GM12872 (cell line): Measurements from ENCODE around the gene SYDE2.

ENCODE experiments used
- TF ChIP-seq, protein P1 (sequence below): IDR thresholded peaks from 3 replicates; pipeline ENCODE4 v1.5.1; 2011; ENCODE audit warnings: low read depth, mild to moderate bottlenecking, low read length, moderate library complexity; ENCODE audit not compliant: insufficient read depth

SYDE2 gene, protein sequence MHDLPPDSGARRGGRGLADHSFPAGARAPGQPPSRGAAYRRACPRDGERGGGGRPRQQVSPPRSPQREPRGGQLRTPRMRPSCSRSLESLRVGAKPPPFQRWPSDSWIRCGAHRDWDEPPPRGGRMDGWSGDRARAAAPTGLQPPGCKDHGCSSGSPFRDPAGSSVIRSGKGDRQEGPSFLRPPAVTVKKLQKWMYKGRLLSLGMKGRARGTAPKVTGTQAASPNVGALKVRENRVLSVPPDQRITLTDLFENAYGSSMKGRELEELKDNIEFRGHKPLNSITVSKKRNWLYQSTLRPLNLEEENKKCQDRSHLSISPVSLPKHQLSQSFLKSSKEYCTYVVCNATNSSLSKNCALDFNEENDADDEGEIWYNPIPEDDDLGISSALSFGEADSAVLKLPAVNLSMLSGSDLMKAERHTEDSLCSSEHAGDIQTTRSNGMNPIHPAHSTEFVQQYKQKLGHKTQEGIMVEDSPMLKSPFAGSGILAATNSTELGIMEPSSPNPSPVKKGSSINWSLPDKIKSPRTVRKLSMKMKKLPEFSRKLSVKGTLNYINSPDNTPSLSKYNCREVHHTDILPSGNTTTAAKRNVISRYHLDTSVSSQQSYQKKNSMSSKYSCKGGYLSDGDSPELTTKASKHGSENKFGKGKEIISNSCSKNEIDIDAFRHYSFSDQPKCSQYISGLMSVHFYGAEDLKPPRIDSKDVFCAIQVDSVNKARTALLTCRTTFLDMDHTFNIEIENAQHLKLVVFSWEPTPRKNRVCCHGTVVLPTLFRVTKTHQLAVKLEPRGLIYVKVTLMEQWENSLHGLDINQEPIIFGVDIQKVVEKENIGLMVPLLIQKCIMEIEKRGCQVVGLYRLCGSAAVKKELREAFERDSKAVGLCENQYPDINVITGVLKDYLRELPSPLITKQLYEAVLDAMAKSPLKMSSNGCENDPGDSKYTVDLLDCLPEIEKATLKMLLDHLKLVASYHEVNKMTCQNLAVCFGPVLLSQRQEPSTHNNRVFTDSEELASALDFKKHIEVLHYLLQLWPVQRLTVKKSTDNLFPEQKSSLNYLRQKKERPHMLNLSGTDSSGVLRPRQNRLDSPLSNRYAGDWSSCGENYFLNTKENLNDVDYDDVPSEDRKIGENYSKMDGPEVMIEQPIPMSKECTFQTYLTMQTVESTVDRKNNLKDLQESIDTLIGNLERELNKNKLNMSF

DNA sequence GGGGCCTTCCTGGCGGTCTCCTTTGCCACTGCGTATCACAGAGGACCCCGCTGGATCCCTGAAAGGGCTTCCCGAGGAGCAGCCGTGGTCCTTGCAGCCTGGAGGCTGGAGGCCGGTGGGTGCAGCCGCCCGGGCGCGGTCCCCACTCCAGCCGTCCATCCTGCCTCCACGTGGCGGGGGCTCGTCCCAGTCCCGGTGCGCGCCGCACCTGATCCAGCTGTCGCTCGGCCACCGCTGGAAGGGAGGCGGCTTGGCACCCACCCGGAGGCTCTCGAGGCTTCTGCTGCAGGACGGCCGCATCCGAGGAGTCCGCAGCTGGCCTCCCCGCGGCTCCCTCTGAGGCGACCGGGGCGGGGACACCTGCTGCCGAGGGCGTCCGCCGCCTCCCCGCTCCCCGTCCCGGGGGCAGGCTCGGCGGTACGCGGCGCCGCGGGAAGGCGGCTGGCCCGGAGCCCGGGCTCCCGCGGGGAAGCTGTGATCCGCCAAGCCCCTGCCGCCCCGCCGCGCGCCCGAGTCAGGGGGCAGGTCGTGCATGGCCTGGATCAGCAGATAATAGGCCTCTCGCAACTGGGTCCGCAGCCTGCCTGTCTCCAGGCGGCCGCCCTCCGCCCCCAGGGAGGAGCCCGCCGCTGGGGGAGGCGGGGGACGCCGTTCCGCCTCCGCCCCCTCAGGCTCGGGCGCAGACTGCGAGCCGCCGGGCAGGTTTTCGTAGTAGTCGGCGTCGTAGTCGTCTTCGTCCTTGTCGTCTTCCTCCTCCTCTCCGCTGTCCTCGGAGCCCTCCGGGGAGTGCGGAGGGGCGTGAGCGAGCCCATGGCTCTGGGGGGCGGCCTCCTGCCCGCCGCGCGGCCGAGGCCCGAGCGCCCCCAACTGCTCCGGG lies at the start of gene SYDE2:
Gene SYDE2 (minus strand): TSS at position 554 of the 877 bp plus-strand sequence. CDS start 20 bp downstream, at position 534.
- TF ChIP-seq, protein P1, sequence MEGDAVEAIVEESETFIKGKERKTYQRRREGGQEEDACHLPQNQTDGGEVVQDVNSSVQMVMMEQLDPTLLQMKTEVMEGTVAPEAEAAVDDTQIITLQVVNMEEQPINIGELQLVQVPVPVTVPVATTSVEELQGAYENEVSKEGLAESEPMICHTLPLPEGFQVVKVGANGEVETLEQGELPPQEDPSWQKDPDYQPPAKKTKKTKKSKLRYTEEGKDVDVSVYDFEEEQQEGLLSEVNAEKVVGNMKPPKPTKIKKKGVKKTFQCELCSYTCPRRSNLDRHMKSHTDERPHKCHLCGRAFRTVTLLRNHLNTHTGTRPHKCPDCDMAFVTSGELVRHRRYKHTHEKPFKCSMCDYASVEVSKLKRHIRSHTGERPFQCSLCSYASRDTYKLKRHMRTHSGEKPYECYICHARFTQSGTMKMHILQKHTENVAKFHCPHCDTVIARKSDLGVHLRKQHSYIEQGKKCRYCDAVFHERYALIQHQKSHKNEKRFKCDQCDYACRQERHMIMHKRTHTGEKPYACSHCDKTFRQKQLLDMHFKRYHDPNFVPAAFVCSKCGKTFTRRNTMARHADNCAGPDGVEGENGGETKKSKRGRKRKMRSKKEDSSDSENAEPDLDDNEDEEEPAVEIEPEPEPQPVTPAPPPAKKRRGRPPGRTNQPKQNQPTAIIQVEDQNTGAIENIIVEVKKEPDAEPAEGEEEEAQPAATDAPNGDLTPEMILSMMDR: no peak

DNA sequence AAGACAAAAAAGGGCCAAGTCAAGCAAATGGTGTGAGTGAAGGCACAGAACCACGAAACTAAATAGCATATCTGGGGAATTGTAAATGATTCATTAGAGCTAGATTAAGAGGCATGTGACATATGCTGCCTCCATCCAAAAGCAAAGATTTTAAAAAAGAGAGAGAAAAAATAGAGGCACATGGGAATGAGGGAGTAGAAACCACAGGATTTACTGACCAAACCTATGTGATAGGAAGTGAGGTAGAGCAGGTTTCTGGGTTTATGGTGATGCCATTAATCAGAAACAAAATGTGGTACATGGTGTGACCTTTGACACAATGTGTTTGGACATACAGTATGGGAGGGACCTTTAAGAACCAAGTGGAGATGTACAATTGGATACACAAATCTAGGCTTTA lies 45.1 kb upstream of the SYDE2 start:
- TF ChIP-seq, protein P1: no peak

DNA sequence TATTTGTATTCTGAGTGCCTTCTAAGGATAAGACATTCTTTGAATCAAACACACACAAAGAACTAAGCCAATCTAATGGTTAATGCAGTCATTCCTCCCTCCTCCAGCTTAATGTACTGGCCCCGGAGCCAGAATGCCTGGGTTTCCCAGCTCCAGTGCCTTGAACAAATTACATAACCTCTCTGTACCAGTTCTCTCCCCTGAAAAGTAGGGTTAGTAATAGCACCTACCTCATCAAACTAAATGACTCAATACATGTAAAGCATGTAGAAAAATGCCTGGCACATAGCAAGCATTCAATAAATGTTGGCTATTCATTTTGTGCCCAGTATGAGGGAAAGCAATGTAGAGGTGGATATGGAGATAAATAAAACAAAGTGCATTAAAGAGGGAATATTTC lies 44.6 kb upstream of the SYDE2 start:
- TF ChIP-seq, protein P1: no peak

DNA sequence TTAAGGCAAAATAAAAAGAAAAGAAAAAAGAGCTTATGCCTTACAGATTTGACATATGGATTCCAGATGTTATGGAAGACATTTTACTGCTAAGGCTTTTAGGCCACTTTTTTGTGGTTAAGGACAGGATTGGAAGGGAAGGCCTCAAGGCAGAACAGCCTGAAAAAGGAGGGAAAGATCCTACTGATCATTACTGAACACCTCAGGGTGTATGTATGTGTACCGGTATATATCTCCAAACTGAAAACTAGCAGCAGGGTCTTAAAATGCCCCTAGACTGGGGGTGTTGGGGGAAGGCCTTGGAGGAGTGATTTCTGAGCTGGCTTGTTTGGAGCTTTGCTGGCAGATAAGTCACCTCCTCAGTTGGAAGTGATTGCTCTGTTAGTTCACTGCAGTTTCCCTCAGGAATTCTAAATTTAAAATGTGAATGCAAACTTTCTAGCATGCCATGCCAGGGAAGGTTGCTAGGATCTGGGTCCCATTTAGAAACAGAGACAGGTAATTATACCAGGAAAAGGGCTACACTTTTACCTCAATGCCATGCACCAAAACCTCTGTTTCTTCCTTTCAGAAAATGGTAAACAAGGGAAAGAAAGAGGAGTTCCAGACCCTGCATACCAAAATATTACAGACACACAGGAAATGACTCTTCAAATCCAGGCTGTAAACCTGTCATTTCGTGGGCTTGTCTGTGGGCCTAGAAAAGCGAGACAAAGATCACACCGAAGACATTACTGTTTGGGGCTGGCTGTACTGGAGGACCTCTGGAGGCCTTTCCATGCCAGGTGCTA lies 43.6 kb upstream of the SYDE2 start:
- TF ChIP-seq, protein P1: no peak

DNA sequence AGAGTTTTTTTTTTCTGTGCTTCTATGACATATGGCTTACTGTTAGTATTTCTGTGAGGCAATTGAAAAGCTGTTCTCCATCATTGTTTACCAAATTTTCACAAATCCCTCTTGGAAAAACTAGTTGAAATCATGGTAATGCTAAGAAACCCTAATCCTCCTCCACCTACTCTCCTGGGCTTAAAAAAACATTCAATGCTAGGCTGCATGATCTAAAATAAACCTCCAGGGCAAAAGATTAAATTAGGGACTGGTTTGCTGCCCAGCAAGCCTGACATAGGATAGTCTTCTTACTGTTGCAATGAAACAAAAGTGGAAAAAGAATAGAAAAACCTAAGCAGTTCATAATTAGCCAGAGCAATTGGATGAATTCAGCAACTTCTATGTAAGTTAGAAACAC lies 42.6 kb upstream of the SYDE2 start:
- TF ChIP-seq, protein P1: no peak

DNA sequence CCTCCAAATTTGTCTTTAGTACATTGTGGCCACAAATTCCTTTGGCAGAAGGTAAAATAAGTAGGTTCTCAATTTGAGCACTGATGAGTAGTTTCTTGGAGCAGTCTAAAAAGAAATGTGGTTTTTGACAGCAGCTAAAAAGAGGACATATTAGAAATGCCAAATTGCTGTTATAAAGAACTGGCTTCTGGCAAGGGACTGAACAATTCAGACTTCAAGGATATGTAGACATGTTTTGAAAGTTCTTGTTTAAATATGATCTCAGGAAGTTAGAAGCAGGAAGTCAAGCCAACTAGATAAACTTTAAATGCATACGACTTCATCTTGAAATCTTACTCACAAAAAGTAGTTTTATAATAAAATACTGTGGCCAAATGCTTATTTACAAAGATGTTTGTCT lies 39.8 kb upstream of the SYDE2 start:
- TF ChIP-seq, protein P1: no peak
